GM21619 (cell line): ENCODE results near the gene DLL4.
"Not testable (repeated sequence)": the region's sequence is repeated elsewhere in the genome, so short reads cannot be mapped to it uniquely, and the experiment has no call there.

Experiments used
- ATAC-seq: cut with Tn5 transposase; IDR thresholded peaks from one replicate; pipeline ENCODE4 v1.9.1; 2021; ENCODE audit not compliant: unreplicated experiment

Gene DLL4

DNA sequence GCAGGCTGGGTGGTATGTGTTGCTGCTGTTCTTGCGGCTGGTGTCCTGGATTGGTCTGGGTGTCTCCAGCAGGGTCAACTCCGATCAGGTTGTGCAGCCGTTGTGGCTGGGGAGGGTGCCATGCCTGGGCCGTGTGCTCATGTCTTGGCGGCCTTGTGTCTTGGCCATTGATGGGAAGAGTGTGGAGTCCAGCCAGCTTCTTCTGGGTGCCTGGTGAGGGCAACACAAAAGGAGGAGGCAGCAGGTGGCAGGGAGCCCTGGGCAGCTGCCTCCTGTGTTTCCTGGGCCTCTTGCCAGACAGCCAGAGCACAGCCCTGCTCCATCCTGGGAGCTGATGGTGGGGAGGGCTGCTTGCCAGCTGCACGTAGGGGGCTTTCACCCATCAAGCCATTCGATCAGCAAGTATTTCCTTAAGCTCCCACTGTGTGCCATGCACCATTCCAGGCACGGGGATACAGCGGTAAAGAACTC, 28.5 kb downstream of the DLL4 start:
- ATAC-seq, result no peak

DNA sequence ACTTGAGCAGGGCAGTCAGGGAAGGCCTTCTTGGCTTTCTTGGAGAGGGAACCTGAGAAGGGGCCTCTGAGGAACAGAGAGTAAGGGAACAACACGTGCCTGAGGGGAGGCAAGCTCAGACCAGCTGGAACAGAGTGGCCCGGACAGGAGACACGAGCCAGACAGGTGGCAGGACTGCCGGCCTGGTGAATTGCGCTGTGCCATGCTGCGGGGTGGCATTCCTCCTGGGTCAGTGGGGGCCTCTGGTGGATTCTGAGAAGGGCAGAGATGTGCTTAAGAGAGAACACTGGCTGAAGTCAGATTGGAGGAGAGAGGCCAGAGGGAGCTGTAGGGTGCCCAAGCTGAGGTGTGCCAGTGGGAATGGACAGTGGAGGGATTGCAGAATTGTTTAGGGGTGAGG, 29.0 kb downstream of the DLL4 start:
- no peak for ATAC-seq

DNA sequence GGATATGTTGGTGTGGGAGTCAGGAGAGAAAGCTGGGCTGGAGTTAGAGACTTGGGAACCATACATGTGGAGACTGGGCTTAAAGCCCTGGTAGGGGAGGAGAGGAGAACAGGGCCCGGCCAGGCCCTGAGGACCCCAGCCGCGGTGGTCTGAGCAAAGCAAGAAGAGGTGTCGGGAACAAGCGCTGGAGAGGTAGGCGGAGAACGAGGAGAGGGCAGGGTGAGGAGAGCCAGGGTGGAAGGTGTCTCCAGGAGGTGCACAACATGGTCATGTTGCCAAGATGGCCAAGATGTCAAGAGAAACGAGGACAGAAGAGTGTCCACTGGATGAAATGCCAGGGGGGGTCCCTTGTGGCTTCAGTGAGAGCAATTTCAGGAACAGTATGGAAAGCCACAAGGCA, 29.6 kb downstream of the DLL4 start:
- ATAC-seq, result no peak

DNA sequence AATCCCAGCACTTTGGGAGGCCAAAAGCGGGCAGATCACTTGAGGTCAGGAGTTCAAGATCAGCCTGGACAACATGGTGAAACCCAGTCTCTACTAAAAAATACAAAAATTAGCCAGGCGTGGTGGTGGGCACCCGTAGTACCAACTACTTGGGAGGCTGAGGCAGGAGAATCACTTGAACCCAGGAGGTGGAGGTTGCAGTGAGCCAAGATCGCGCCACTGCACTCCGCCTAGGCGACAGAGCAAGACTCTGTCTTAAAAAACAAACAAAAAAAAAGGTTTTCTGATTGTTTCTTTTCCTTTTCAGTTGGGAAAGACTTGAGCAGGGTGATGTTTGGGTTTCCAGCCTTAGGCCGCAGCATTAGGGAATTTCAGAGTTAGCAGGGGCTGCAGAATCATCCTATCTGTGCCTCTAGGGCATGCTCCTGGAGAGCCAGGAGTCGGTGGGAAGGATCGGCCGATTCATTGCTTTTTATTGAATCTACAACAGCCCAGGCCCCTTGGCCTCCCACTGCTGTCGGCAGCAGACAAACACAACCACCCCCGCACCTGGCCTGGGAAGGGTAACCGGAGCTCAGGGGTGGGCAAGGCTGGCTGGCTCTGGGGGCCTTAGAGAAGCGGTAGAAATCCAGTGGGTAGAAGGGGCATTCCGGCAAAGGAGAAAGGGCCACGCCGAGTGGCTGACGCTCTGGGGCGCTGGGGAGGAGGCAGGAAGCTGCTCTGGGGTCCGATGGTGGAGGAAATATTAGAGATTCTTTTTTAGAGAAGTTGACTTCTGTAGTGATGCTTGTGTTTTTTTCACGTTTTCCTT, 30.4 kb downstream of the DLL4 start:
- ATAC-seq, result no peak

DNA sequence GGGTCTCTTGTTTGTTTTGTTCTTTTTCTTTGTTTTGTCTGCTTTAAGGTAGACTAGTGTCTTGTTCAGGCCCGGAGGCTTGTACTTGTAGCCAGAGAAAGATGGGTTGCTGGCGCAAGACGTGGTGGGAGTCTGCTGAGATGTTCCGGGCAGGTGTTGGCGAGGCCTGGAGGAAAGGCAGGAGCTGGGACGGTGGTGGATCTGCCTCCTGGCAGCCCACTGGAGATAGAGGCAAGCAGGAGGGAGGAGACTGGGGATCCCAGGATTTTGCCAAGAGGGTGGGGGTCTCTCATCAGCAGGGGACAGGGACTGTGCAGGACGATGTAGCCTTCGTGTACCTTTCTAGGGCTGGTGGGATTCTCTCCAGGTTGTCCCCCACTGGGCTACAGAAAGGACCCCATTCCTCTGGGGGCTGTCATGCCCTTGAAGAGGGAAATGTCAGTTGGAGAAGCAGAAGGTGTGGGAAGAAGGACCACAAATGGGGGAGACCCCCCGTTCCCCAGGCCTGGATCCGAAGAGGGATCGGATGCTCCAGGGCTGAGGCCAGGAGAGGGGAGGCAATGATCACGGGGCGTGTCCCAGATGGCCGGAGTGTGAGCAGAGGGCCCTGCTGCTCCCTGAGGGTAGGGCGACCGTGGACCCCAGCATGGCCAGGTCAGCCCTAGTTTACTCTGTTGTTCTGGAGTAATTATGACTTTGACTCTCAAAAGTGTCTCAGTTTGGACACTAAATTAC, 31.2 kb downstream of the DLL4 start:
- no peak for ATAC-seq

DNA sequence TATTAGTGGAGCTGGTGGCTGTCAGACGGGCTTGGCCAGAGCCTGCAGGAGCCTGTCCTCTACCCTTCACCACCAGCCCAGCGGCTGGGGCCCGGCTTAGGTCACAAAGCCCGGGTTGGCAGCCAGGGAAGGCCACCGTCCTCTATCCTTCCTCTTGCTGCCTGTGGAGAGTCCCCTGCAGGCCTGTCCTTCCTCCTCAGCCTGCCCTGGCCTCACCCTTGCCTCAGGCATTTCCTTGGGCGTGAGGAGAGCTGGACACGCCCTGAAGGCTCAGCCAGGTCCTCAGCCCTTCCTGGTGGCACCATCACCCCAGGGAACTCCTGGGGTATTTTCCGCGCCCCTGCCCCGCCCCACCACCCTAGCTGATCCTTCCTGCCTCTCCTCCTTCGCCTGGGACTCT, 31.8 kb downstream of the DLL4 start:
- ATAC-seq, result no peak

DNA sequence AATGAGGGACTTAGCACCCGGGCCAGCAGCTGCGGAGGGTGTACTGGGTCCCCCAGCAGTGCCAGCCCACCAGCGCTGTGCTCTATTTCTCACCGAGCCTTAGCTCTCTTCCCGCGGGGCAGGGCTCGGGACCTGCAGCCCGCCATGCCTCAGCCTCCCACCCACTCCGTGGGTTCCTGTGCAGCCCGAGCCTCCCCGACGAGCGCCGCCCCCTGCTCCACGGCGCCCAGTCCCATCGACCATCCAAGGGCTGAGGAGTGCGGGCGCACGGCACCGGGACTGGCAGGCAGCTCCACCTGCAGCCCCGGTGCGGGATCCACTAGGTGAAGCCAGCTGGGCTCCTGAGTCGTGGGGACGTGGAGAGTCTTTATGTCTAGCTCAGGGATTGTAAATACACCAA, 32.6 kb downstream of the DLL4 start:
- ATAC-seq, result not testable (repeated sequence)

DNA sequence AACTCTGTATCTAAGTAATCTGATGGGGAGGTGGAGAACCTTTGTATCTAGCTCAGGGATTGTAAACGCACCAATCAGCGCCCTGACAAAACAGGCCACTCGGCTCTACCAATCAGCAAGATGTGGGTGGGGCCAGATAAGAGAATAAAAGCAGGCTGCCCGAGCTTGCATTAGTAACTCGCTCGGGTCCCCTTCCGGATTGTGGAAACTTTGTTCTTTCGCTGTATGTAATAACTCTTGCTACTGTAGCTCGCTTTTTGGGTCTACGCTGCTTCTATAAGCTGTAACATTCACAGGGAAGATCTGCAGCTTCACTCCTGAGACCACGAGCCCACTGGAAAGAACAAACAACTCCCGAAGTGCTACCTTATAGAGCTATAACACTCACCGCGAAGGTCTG, 33.2 kb downstream of the DLL4 start:
- not testable (repeated sequence) for ATAC-seq

DNA sequence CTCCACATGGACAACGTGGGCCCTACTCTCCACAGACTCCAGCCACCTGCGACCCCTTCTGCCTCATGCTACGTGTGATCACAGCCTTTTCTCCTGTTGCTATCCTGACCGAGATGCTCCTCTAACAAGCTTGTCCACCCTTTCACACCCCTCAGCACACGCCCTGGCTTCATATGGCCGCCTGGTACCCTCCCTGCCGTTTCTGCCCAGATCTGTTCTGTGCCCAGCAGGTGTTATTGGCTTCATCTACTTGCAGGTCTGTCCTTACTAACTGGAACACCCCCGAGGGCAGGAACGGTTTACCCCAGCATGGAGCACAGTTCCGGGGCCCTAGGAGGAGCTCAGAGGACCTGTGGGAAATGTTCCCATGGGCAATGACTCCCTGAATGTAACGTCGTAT, 34.1 kb downstream of the DLL4 start:
- no peak for ATAC-seq

DNA sequence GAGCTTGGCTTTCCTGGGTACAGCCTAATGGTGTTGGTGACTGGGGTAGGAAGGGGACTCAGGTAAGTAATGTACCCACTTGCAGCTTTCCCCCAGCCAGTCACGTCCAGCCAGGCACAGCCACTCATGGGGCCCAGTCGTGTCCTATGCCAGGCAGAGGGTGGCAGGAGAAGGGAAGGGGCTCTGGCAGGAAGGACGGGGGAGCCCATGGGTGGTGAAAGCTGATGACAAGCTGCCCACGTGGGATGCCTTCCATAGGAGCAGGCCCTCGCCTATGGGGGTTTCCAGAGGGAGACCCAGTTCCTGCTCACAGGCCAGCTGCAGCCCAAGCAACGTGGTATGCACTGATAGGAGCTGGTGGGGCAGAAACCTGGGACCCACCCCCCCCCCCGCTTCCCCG, 34.9 kb downstream of the DLL4 start:
- no peak for ATAC-seq

DNA sequence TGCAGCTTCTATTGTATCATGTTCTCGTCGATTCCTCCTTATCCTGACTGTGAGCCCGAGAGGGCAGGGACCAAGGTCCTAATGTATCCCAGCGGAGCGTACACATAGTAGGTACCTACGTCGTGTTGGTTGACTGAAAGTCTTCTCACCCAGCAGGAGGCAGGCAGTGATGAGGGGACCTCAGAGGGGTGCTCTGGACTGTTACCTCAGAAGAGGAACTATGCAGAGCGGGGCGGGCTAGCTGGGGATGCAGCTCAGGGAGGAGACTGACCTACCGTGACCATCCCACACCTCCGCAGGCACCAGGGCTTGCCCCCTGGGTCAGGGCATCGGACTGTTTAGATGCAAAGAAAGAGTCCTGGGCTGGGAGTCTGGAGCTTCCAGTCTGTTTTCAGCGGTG, 35.5 kb downstream of the DLL4 start:
- no peak for ATAC-seq

DNA sequence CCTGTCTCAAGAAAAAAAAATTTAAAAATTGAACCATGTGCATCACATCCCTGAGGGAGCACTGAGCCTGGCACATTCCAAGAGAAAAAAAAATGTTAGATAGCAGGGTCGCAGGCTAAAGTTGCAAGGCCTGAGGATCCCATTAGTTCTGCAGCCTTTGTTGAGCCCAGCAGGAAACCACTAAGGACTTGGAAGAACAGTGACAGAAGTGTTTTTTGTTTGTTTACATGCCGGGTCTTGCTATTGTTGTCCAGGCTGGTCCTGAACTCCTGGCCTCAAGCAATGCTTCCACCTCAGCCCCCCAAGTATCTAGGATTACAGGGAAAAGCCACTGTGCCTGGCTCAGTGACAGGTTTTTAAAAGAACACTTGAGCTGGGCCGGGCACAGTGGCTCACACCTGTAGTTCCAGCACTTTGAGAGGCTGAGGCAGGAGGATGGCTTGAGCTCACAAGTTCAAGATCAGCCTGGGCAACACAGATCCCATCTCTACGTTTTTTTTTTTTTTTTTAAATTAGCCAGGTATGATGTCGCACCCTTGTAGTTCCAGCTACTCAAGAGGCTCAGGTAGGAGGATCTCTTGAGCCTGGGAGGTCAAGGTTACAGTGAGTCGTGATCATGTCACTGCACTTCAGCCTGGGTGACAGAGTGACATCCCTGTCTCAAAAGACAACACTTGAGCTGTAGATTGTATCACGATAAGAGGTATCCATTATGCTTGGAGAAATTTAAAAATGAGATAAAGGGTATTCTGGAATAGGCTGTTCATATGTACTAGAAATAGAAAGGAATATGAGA, 39.3 kb downstream of the DLL4 start:
- ATAC-seq, result no peak

DNA sequence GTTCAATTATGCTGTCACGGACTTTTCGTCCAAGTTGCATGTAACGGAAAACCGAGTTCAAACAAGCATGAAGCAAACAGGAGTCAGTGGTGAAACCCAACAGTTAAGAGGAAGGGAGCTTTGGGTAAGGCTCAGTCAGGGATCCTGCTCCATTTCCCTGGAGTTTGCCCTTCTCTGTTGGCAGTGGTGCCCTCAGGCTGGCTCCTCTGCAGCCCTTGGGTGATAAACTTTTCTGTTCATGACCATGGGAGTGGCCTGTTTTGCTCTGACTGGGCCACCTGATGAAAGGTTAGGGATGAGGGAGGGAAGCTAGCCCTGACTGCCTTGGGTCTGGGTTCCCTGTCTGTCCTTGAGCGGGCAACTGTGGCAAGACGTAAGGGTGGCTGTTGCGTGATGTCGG, 40.2 kb downstream of the DLL4 start:
- ATAC-seq, result no peak

DNA sequence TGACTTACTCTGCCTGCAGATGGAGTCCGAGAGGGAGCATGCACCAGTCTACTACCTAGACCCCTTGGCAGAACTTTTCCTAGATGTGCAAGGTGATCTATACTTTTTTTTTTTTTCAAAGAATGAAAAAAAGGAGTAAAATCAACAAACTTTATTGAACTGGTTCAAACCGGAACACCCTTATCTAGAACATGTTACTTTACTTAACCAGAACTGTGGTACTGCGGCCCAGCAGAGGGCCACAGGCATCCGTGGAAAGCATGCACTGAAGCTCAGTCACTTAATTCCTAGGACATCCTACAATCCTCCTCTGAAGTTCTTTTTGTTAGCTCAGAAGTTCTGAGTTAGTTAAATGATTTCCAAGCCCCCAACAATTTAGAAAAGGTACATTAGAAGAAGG, 45.7 kb downstream of the DLL4 start:
- ATAC-seq, result no peak

DNA sequence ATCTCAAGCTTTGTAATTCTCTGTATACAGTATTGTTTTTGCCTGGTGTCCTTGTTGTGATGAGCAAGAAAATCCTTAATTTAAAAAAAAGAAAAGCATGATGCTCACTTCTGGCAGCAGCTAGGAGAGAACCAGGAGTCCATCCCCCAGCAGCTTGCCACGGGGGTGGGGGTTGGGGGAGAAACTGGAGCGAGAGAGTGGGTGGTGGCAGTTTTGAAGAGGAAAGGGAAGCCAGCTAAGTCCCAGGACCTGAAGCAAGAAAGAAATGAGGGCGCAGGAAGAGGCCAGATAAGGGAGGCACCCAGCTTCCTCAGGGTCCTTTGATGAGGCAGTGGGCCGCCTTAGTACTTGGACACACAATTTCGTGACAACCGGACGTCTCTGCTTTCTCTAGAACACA, 47.7 kb downstream of the DLL4 start:
- ATAC-seq, result no peak

DNA sequence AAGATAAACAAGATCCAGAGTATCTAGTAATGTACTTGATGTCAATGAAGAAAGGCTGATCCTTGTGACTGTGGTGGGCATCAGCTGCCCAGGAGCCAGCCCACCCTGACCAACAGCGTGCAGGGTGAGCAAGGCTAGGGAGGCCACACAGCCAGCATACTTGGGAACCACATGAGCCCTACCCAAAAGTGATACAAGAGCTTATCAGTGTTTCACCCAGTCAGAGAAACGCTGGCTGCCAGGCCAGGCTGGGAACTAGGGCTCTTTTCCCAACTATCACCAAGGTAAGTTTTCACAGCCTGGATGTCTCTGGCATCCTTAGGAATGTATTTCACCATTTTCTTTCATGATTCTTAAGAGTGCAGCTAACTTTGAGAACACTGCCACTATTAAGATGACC, 49.0 kb downstream of the DLL4 start:
- ATAC-seq, result no peak

DNA sequence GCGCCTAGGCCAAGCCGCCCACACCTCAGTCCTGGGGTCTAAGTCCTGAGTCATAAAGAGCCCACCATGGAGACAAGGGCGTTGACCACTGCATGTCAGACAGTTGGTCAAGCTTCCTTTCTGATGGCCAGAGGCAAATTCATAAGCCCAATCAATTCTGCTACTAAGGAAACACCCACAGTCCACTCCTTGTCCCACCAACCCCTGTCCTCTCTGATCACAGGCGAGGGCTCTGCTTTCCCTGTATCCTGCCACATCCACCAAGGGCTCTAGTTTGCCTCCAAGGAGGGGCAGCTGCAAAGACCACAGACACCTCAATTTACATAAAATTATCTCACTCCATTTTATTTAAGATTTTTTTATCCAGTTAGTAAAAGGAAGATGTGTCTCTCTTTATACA, 49.4 kb downstream of the DLL4 start:
- no peak for ATAC-seq

DNA sequence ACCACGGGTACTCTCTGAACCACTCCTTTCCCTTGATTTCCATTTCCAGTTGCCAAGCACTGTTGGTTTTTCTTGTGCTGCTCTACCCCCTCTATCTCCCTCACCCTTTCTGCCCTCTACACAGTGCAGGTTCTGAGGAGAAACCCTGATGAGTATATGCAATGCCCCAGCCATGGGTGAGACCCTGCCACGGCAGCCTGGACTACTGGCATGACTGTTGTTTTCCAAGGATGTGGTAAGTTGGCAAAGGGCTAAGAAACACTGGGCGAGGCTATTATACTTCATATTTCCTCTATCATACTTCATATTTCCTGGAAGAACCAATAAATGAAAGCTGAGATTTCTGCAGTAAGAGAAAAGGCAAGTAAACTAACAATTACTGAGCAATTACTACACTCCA, 52.0 kb downstream of the DLL4 start:
- ATAC-seq, result no peak

DNA sequence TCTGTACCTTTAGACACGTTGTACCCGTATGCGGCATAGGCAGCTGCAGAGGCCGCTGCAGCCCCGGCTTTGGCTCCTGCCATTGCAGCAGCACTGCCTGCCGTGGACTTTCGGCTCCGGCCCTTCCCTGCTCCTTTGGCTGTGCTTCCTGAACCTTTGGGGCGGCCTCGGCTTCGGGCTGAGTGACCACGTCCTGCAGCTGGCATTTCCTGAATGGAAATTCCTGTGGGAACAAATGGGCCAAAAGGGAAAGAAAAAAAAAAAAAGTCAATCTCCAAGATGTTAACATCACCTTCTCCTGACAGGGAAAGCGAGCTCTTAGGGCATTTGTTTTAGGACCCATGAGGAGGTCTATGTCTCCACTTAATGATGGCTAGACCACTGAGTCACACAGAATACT, 53.7 kb downstream of the DLL4 start:
- no peak for ATAC-seq

DNA sequence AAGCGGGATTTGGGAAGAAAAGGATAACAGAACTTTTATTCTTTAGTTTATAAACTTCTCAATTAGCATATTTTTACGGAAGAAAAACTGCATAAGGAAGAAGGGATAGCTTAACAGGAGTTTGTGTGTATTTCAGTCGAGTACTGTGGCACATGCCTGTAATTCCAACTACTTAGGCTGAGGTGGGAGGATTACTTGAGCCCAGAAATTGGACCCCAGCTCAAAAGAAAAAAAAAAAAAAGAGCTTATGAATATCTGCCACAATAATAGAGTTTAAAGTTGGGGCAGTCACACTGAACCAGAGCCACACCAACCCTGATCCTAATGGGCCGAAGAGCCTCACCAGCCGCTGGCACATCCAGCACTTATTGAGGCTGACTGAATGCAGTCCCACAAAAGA, 55.3 kb downstream of the DLL4 start:
- no peak for ATAC-seq

DNA sequence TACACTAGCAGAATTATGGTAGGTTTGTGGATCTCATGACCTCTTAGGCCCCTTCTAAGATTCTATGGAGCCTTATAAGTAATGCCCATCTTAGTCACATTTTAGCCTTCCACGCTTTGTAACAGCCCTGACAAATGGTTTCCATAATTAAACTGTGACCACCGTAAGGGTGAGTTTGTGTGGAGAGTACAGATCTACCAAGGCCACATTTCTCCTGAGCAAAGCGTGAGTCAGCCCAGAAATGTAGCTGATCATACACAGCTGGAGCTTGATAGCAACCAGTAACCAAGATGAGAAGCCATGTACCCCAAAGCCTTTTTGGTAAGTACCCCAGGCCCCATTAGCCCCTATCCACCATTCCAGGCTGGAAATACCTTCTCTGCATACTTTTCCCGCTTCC, 55.8 kb downstream of the DLL4 start:
- no peak for ATAC-seq
